GM23338 (cell line): ENCODE measurements around the gene SUV39H1. TPM values are rescaled to one million over a fixed set of nuclear protein-coding genes. Genes with fewer than 3 reads are reported as not detected.

Experiments
- ATAC-seq: fragments of 200-7000 bp; cut with Tn5 transposase; 3 replicates; pipeline ENCODE4 v1.9.1; 2020
- DNase-seq: peaks from one replicate; pipeline ENCODE4 v3.0.0-alpha.2; 2015; ENCODE audit warnings: low spot score
- H2AFZ ChIP-seq: fragments of 200-600 bp; sonication (generic); 2 replicates; pipeline ENCODE4 v1.8.0; 2016; ENCODE audit warnings: antibody characterized with exemption, mild to moderate bottlenecking, moderate library complexity
- H3F3A ChIP-seq: fragments of 200-600 bp; sonication (generic); replicated peaks from 2 replicates; pipeline ENCODE4 v1.8.0; 2017; ENCODE audit warnings: antibody characterized with exemption, mixed run types, low read depth
- H3K27ac ChIP-seq: fragments of 200-600 bp; sonication (generic); 2 replicates; pipeline ENCODE4 v1.6.1; 2016; ENCODE audit warnings: low read depth
- H3K27me3 ChIP-seq: fragments of 200-600 bp; sonication (generic); 2 replicates; pipeline ENCODE4 v1.8.0; 2016; ENCODE audit warnings: mild to moderate bottlenecking, mixed run types, moderate library complexity; ENCODE audit not compliant: insufficient read depth
- H3K36me3 ChIP-seq: fragments of 200-600 bp; sonication (generic); 2 replicates; pipeline ENCODE4 v1.8.0; 2016; ENCODE audit warnings: mild to moderate bottlenecking; ENCODE audit not compliant: insufficient read depth
- H3K4me1 ChIP-seq: fragments of 200-600 bp; sonication (generic); 2 replicates; pipeline ENCODE4 v1.8.0; 2016; ENCODE audit warnings: mild to moderate bottlenecking, moderate library complexity; ENCODE audit not compliant: insufficient read depth
- H3K4me2 ChIP-seq: fragments of 200-600 bp; sonication (generic); 2 replicates; pipeline ENCODE4 v1.7.1; 2017; ENCODE audit warnings: mixed run types
- H3K4me3 ChIP-seq: fragments of 200-600 bp; sonication (generic); 2 replicates; pipeline ENCODE4 v1.6.1; 2016; ENCODE audit warnings: mixed run types
- H3K79me2 ChIP-seq: fragments of 200-600 bp; sonication (generic); replicated peaks from 2 replicates; pipeline ENCODE4 v1.8.0; 2017; ENCODE audit warnings: mild to moderate bottlenecking; ENCODE audit not compliant: insufficient read depth
- H3K9me2 ChIP-seq: fragments of 200-600 bp; sonication (generic); 2 replicates; pipeline ENCODE4 v1.8.0; 2017; ENCODE audit not compliant: insufficient read depth
- H4K20me1 ChIP-seq: fragments of 200-600 bp; sonication (generic); replicated peaks from 2 replicates; pipeline ENCODE4 v1.8.0; 2017; ENCODE audit warnings: mild to moderate bottlenecking; ENCODE audit not compliant: insufficient read depth
- H3K27ac Mint-ChIP-seq: 2 replicates; pipeline ENCODE4 v1.8.0; 2020; ENCODE audit warnings: inconsistent platforms, mild to moderate bottlenecking, moderate library complexity, mixed read lengths
- H3K27me3 Mint-ChIP-seq: 3 replicates; pipeline ENCODE4 v1.8.0; 2022; ENCODE audit warnings: low read depth, mild to moderate bottlenecking, moderate library complexity, mixed read lengths, inconsistent platforms; ENCODE audit not compliant: insufficient read depth, poor library complexity
- H3K36me3 Mint-ChIP-seq: 3 replicates; pipeline ENCODE4 v1.8.0; 2021; ENCODE audit warnings: low read depth, mild to moderate bottlenecking, inconsistent platforms, moderate library complexity, mixed read lengths
- H3K4me1 Mint-ChIP-seq: 3 replicates; pipeline ENCODE4 v1.8.0; 2020; ENCODE audit warnings: mild to moderate bottlenecking, inconsistent platforms, mixed read lengths
- H3K4me3 Mint-ChIP-seq: 3 replicates; pipeline ENCODE4 v1.8.0; 2021; ENCODE audit warnings: moderate library complexity, mild to moderate bottlenecking, inconsistent platforms, mixed read lengths
- H3K9me3 Mint-ChIP-seq: 3 replicates; pipeline ENCODE4 v1.8.0; 2020; ENCODE audit warnings: moderate library complexity, mild to moderate bottlenecking, inconsistent platforms, mixed read lengths
- EZH2 ChIP-seq: fragments of 200-600 bp; sonication (generic); IDR thresholded peaks from one replicate; pipeline ENCODE4 v1.8.0; 2017; ENCODE audit warnings: antibody characterized with exemption, mild to moderate bottlenecking, low read depth; ENCODE audit not compliant: unreplicated experiment
- EZH2phosphoT487 ChIP-seq: fragments of 200-600 bp; sonication (generic); IDR thresholded peaks from one replicate; pipeline ENCODE4 v1.8.1; 2018; ENCODE audit warnings: antibody characterized with exemption; ENCODE audit not compliant: unreplicated experiment
- POLR2AphosphoS5 ChIP-seq: IDR thresholded peaks from 2 replicates; pipeline ENCODE4 v1.6.1; 2016; ENCODE audit warnings: antibody characterized with exemption, low read depth
- STAT1 ChIP-seq: IDR thresholded peaks from one replicate; pipeline ENCODE4 v1.6.1; 2016; ENCODE audit warnings: antibody characterized with exemption; ENCODE audit not compliant: unreplicated experiment
- ZNF114 ChIP-seq: fragments of 250-450 bp; sonication (Bioruptor Pico); IDR thresholded peaks from 2 replicates; pipeline ENCODE4 v1.5.0; 2020; ENCODE audit warnings: mild to moderate bottlenecking, moderate library complexity
- ZNF331 ChIP-seq: fragments of 250-450 bp; sonication (Bioruptor Pico); IDR thresholded peaks from 2 replicates; pipeline ENCODE4 v1.5.0; 2020; ENCODE audit warnings: low read depth, mild to moderate bottlenecking, moderate library complexity
- polyA plus RNA-seq: library from polyadenylated mRNA; unstranded; fragments of >200 nt; fragmentation: Nextera tagmentation; extraction: Ambion mirVana; gene quantifications from 2 replicates; pipeline ENCODE4 v1.2.1, GENCODE V29; 2016
- total RNA-seq: library from RNA; depleted of rRNA; stranded (reverse); fragments of >200 nt; shearing (Covaris generic); gene quantifications from 2 replicates; pipeline ENCODE4 v1.2.3, GENCODE V29; 2014
- TF ChIP-seq, protein P1 (sequence below): IDR thresholded peaks from one replicate; pipeline ENCODE4 v1.6.1; 2018; ENCODE audit warnings: antibody characterized with exemption; ENCODE audit not compliant: unreplicated experiment
- TF ChIP-seq, protein P2 (sequence below), 2 experiments: fragments of 200-600 bp in 1 of 2; sonication (generic) in 1 of 2; conservative IDR thresholded peaks; 2 replicates each; pipeline versions ENCODE4 v1.5.1 to v1.6.1; 2016 to 2017; ENCODE audit warnings: antibody characterized with exemption in 2 of 2, low read depth in 2 of 2, mild to moderate bottlenecking in 2 of 2, moderate library complexity in 1 of 2
- TF ChIP-seq, protein P3 (sequence below): IDR thresholded peaks from 2 replicates; pipeline ENCODE4 v1.6.1; 2016; ENCODE audit warnings: antibody characterized with exemption
- TF ChIP-seq, protein P4 (sequence below): fragments of 250-450 bp; sonication (Bioruptor Pico); IDR thresholded peaks from 2 replicates; pipeline ENCODE4 v1.5.0; 2020; ENCODE audit warnings: mild to moderate bottlenecking, moderate library complexity

Gene SUV39H1
- total and polyA plus RNA-seq, 2 experiments from 2014 or later = 9.5 to 15.2 TPM

DNA sequence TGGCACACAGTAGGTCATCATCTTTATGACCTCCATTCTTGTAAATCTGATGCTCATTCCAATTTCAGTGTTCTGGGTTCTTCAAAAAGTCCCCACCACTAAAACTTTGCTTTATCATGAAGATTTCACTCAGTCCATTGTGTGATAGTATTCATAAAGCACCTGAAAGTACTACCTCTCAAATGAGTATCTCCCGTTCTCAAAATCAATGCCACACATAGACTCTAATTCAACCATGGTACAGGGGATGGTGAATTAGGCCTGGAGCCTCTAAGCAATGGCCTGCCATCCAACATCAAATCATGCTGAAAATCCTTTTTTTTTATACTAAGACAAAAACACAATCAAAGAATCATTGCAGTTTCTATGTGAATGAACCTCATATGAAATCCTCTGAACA lies 32.4 kb upstream of the SUV39H1 start (continued):
- TF ChIP-seq, protein P1, sequence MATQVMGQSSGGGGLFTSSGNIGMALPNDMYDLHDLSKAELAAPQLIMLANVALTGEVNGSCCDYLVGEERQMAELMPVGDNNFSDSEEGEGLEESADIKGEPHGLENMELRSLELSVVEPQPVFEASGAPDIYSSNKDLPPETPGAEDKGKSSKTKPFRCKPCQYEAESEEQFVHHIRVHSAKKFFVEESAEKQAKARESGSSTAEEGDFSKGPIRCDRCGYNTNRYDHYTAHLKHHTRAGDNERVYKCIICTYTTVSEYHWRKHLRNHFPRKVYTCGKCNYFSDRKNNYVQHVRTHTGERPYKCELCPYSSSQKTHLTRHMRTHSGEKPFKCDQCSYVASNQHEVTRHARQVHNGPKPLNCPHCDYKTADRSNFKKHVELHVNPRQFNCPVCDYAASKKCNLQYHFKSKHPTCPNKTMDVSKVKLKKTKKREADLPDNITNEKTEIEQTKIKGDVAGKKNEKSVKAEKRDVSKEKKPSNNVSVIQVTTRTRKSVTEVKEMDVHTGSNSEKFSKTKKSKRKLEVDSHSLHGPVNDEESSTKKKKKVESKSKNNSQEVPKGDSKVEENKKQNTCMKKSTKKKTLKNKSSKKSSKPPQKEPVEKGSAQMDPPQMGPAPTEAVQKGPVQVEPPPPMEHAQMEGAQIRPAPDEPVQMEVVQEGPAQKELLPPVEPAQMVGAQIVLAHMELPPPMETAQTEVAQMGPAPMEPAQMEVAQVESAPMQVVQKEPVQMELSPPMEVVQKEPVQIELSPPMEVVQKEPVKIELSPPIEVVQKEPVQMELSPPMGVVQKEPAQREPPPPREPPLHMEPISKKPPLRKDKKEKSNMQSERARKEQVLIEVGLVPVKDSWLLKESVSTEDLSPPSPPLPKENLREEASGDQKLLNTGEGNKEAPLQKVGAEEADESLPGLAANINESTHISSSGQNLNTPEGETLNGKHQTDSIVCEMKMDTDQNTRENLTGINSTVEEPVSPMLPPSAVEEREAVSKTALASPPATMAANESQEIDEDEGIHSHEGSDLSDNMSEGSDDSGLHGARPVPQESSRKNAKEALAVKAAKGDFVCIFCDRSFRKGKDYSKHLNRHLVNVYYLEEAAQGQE = no peak
- TF ChIP-seq EZH2phosphoT487 = no peak
- TF ChIP-seq, protein P2, sequence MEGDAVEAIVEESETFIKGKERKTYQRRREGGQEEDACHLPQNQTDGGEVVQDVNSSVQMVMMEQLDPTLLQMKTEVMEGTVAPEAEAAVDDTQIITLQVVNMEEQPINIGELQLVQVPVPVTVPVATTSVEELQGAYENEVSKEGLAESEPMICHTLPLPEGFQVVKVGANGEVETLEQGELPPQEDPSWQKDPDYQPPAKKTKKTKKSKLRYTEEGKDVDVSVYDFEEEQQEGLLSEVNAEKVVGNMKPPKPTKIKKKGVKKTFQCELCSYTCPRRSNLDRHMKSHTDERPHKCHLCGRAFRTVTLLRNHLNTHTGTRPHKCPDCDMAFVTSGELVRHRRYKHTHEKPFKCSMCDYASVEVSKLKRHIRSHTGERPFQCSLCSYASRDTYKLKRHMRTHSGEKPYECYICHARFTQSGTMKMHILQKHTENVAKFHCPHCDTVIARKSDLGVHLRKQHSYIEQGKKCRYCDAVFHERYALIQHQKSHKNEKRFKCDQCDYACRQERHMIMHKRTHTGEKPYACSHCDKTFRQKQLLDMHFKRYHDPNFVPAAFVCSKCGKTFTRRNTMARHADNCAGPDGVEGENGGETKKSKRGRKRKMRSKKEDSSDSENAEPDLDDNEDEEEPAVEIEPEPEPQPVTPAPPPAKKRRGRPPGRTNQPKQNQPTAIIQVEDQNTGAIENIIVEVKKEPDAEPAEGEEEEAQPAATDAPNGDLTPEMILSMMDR (conservative IDR thresholded peaks at IDR 0.05; ENCODE audit: low read depth in 2 of 2) = no peak
- TF ChIP-seq STAT1 = no peak
- no peak for TF ChIP-seq EZH2
- TF ChIP-seq ZNF331 = no peak
- TF ChIP-seq POLR2AphosphoS5 = no peak
- TF ChIP-seq, protein P3, sequence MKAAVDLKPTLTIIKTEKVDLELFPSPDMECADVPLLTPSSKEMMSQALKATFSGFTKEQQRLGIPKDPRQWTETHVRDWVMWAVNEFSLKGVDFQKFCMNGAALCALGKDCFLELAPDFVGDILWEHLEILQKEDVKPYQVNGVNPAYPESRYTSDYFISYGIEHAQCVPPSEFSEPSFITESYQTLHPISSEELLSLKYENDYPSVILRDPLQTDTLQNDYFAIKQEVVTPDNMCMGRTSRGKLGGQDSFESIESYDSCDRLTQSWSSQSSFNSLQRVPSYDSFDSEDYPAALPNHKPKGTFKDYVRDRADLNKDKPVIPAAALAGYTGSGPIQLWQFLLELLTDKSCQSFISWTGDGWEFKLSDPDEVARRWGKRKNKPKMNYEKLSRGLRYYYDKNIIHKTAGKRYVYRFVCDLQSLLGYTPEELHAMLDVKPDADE = no peak
- no peak for TF ChIP-seq ZNF114

DNA sequence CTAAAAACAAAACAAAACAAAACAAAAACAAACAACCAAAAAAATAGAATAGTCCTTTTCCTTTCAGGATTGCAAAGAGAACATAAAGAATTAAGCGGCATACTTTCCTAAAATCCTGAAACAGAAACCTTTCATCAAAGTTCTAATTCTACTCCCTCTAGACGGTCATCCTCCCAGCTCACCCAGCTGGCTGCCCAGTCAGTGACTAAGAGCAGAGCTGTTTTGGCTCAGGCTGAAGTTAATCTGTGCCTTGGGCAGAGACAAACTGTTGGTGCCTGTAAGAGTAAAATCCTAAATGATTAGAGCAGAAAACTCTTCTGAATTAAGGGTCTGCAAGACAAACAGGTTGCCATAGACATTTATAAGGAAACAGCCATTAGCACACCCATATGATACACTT lies 30.5 kb upstream of the SUV39H1 start:
- no peak for ATAC-seq
- no peak overlapping the region for H3K4me2 ChIP-seq
- no peaks in the 10 kb centered on the region for H3K4me1 ChIP-seq
- TF ChIP-seq, protein P2 (conservative IDR thresholded peaks at IDR 0.05; ENCODE audit: low read depth in 2 of 2) = no peak
- TF ChIP-seq, protein P4, sequence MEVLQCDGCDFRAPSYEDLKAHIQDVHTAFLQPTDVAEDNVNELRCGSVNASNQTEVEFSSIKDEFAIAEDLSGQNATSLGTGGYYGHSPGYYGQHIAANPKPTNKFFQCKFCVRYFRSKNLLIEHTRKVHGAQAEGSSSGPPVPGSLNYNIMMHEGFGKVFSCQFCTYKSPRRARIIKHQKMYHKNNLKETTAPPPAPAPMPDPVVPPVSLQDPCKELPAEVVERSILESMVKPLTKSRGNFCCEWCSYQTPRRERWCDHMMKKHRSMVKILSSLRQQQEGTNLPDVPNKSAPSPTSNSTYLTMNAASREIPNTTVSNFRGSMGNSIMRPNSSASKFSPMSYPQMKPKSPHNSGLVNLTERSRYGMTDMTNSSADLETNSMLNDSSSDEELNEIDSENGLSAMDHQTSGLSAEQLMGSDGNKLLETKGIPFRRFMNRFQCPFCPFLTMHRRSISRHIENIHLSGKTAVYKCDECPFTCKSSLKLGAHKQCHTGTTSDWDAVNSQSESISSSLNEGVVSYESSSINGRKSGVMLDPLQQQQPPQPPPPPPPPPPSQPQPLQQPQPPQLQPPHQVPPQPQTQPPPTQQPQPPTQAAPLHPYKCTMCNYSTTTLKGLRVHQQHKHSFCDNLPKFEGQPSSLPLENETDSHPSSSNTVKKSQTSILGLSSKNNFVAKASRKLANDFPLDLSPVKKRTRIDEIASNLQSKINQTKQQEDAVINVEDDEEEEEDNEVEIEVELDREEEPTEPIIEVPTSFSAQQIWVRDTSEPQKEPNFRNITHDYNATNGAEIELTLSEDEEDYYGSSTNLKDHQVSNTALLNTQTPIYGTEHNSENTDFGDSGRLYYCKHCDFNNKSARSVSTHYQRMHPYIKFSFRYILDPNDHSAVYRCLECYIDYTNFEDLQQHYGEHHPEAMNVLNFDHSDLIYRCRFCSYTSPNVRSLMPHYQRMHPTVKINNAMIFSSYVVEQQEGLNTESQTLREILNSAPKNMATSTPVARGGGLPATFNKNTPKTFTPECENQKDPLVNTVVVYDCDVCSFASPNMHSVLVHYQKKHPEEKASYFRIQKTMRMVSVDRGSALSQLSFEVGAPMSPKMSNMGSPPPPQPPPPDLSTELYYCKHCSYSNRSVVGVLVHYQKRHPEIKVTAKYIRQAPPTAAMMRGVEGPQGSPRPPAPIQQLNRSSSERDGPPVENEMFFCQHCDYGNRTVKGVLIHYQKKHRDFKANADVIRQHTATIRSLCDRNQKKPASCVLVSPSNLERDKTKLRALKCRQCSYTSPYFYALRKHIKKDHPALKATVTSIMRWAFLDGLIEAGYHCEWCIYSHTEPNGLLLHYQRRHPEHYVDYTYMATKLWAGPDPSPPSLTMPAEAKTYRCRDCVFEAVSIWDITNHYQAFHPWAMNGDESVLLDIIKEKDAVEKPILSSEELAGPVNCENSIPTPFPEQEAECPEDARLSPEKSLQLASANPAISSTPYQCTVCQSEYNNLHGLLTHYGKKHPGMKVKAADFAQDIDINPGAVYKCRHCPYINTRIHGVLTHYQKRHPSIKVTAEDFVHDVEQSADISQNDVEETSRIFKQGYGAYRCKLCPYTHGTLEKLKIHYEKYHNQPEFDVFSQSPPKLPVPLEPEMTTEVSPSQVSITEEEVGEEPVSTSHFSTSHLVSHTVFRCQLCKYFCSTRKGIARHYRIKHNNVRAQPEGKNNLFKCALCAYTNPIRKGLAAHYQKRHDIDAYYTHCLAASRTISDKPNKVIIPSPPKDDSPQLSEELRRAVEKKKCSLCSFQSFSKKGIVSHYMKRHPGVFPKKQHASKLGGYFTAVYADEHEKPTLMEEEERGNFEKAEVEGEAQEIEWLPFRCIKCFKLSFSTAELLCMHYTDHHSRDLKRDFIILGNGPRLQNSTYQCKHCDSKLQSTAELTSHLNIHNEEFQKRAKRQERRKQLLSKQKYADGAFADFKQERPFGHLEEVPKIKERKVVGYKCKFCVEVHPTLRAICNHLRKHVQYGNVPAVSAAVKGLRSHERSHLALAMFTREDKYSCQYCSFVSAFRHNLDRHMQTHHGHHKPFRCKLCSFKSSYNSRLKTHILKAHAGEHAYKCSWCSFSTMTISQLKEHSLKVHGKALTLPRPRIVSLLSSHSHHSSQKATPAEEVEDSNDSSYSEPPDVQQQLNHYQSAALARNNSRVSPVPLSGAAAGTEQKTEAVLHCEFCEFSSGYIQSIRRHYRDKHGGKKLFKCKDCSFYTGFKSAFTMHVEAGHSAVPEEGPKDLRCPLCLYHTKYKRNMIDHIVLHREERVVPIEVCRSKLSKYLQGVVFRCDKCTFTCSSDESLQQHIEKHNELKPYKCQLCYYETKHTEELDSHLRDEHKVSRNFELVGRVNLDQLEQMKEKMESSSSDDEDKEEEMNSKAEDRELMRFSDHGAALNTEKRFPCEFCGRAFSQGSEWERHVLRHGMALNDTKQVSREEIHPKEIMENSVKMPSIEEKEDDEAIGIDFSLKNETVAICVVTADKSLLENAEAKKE = no peak
- TF ChIP-seq ZNF331 = no peak

More for the DNA sequence above, 30.5 kb upstream of the SUV39H1 start:
- H3K9me3 Mint-ChIP-seq = peaks cover 3% of the 10 kb centered on the region; the same call in 2 of the 3 replicates
- Histone ChIP-seq H3F3A (no peaks in the 10 kb centered on the region), H4K20me1 (no peaks in the 10 kb centered on the region), H3K79me2 (no peaks in the 10 kb centered on the region), H3K9me2 (no peaks in the 10 kb centered on the region), H2AFZ (no peak overlapping the region), H3K27me3 (no peaks in the 10 kb centered on the region), H3K27ac (no peak overlapping the region), H3K4me3 (no peak overlapping the region), H3K36me3 (no peaks in the 10 kb centered on the region)
- H3K4me1 Mint-ChIP-seq = no peaks in the 10 kb centered on the region
- no peak for DNase-seq
- H3K27me3 Mint-ChIP-seq = peaks cover 2% of the 10 kb centered on the region
- no peak overlapping the region for H3K27ac Mint-ChIP-seq
- H3K36me3 Mint-ChIP-seq = peaks cover 2% of the 10 kb centered on the region; the same call in 2 of the 3 replicates
- no peak overlapping the region for H3K4me3 Mint-ChIP-seq
